IMR-90 (cell line): ENCODE results near the gene FAM53B.

ENCODE experiments used
- CTCF ChIP-seq: conservative IDR thresholded peaks from 2 replicates; pipeline ENCODE4 v1.5.1; 2012; ENCODE audit warnings: mild to moderate bottlenecking, low read depth, low read length, improper control_type of control experiment
- MAZ ChIP-seq: IDR thresholded peaks from 2 replicates; pipeline ENCODE4 v1.6.1; 2012; ENCODE audit warnings: low read depth, mild to moderate bottlenecking, low read length, improper control_type of control experiment, moderate library complexity, borderline replicate concordance
- NFE2L2 ChIP-seq: fragments of 150-350 bp; IDR thresholded peaks from 2 replicates; pipeline ENCODE4 v1.6.1; 2016; ENCODE audit warnings: low read depth, mild to moderate bottlenecking, low read length
- POLR2A ChIP-seq: IDR thresholded peaks from 2 replicates; pipeline ENCODE4 v1.6.1; 2012; ENCODE audit warnings: mild to moderate bottlenecking, low read depth, low read length
- RAD21 ChIP-seq: IDR thresholded peaks from 2 replicates; pipeline ENCODE4 v1.6.1; 2012; ENCODE audit warnings: low read length, improper control_type of control experiment
- RCOR1 ChIP-seq: IDR thresholded peaks from 2 replicates; pipeline ENCODE4 v1.6.1; 2012; ENCODE audit warnings: mild to moderate bottlenecking, low read length, improper control_type of control experiment; ENCODE audit not compliant: insufficient replicate concordance
- SMC3 ChIP-seq: fragments of 150-350 bp; IDR thresholded peaks from 2 replicates; pipeline ENCODE4 v1.6.1; 2016; ENCODE audit warnings: low read depth, mild to moderate bottlenecking, antibody characterized with exemption, low read length, moderate library complexity

- TF ChIP-seq CTCF (no peak), NFE2L2 (no peak), MAZ (no peak), RAD21 (no peak), POLR2A (no peak), SMC3 (no peak), RCOR1 (no peak)
Observed at GRCh38 chr10:124600051-124600880, 143.9 kb downstream of the FAM53B start.
